ENCODE measurements around the gene CORO7. TPM values are rescaled to one million over a fixed set of nuclear protein-coding genes. Genes with fewer than 3 reads are reported as not detected.

The CORO7 gene
- total and polyA plus RNA-seq, 2 donors (not counting 1 experiment from before 2014, with no cell fraction given) = 117 to 230 TPM

- Histone ChIP-seq H4K20me1 (ENCODE audit: control insufficient read depth, insufficient read depth, low read length, poor library complexity, severe bottlenecking) (no peaks in the 10 kb centered on the region), H3K9me3 (ENCODE audit: control extremely low read depth in 1 of 3, control insufficient read depth in 2 of 3, insufficient read depth in 1 of 3, low read length in 2 of 3) (no peaks in the 10 kb centered on the region), H3K4me2 (replicated peaks; ENCODE audit: low read depth, low read length, poor library complexity, severe bottlenecking) (no peak overlapping the region), H3K4me3 (ENCODE audit: control extremely low read depth in 1 of 5, extremely low read depth in 1 of 5, insufficient read depth in 1 of 5, low read depth in 2 of 5, low read length in 4 of 5) (no peak overlapping the region), H3K27me3 (replicated peaks in 1 of 4; ENCODE audit: control extremely low read depth in 1 of 4, control insufficient read depth in 3 of 4, insufficient read depth in 4 of 4, low read length in 3 of 4) (peaks cover 0 to 22% (median 2%) of the 10 kb centered on the region in 4 experiments), H2AFZ (ENCODE audit: insufficient read depth, low read depth, low read length, poor library complexity, severe bottlenecking) (no peak overlapping the region), H3K27ac (ENCODE audit: low read length in 2 of 2) (no peak overlapping the region), H3K4me1 (ENCODE audit: control insufficient read depth in 2 of 2, insufficient read depth in 2 of 2, low read length in 2 of 2) (peaks cover 20 to 31% of the 10 kb centered on the region in 2 donors), H3K36me3 (replicated peaks in 1 of 2; ENCODE audit: control extremely low read depth in 1 of 2, control insufficient read depth in 1 of 2, extremely low read depth in 1 of 2, insufficient read depth in 2 of 2, low read length in 1 of 2) (no peaks in the 10 kb centered on the region), H3K9ac (ENCODE audit: low read length) (no peak overlapping the region), H3K79me2 (ENCODE audit: control insufficient read depth, insufficient read depth, low read length) (no peaks in the 10 kb centered on the region)
- ChIA-PET CTCF (interaction anchor here (2.9 kb wide), 1 partner anchor 9 kb away, joined by 15 read pairs; no protein-coding TSS in a partner anchor), POLR2A (interaction anchor here (1.1 kb wide), 1 partner anchor 14 kb away, joined by 3 read pairs; no protein-coding TSS in a partner anchor)
- no peaks in the 10 kb centered on the region for H3K9me3 Mint-ChIP-seq (ENCODE audit: insufficient read depth)
- intact Hi-C loops (cut with micrococcal nuclease) = no loop called here
- H3K27ac Mint-ChIP-seq = peak overlapping the region; percentile 32
- DNase-seq = no peak
- no peak for ATAC-seq (ENCODE audit: low read depth)
- peaks cover 16% of the 10 kb centered on the region for H3K4me1 Mint-ChIP-seq
- TF ChIP-seq CTCF (IDR thresholded peaks at IDR 0.05) = no peak
- TF ChIP-seq EZH2 (IDR thresholded peaks at IDR 0.05; ENCODE audit: borderline replicate concordance, insufficient read depth, low read depth, low read length, poor library complexity, severe bottlenecking) = no peak
- H3K4me3 Mint-ChIP-seq = no peak overlapping the region
- no peaks in the 10 kb centered on the region for H3K27me3 Mint-ChIP-seq
- 92% methylated on average over 27 of the region's 30 CpGs for WGBS (ENCODE audit: insufficient coverage)
These were observed 94.0 kb downstream of the CORO7 start for GRCh38 chr16:4322121-4323052.
